ENCODE results near the gene OR10K2. TPM values are rescaled to one million over a fixed set of nuclear protein-coding genes. Genes with fewer than 3 reads are reported as not detected.

Gene OR10K2
- total RNA-seq, 2 experiments from 2014 or later: not detected

Other genes starting within 250 kb of the OR10K2 start
- not detected for gene CD1D, start 245.3 kb downstream of the OR10K2 start, total RNA-seq
- gene CD1A, start 171.8 kb downstream of the OR10K2 start, total RNA-seq: under 1 TPM; 0.18 to 0.26 TPM
- not detected for gene CD1C, start 136.3 kb downstream of the OR10K2 start, total RNA-seq
- gene CD1B, start 94.7 kb downstream of the OR10K2 start, total RNA-seq: not detected
- not detected for gene CD1E, start 72.3 kb downstream of the OR10K2 start, total RNA-seq
- gene OR10T2, start 26.8 kb downstream of the OR10K2 start, total RNA-seq: not detected
- not detected for gene OR10K1, start 35.6 kb upstream of the OR10K2 start, total RNA-seq
- gene OR10R2, start 46.0 kb upstream of the OR10K2 start, total RNA-seq: not detected
- gene OR6Y1, start 128.2 kb upstream of the OR10K2 start, total RNA-seq: not detected
- gene OR6P1, start 144.3 kb upstream of the OR10K2 start, total RNA-seq: not detected
- not detected for gene OR10X1, start 153.7 kb upstream of the OR10K2 start, total RNA-seq
- gene OR10Z1, start 179.0 kb upstream of the OR10K2 start, total RNA-seq: not detected

All from activated CD8-positive, alpha-beta T cell treated with anti-CD3 and anti-CD28 coated beads, Interleukin-2, amount 10 ng/mL, durations not matched to agents 7 days and 5 days (primary cell).